KMS-11 (cell line): Measurements from ENCODE around the gene ANO6.
"Not testable (repeated sequence)": the region's sequence is repeated elsewhere in the genome, so short reads cannot be mapped to it uniquely, and the experiment has no call there.

Source experiments
- H2AFZ ChIP-seq: fragments of 200-600 bp; sonication (generic); 2 replicates; pipeline ENCODE4 v1.6.1; 2016; ENCODE audit warnings: antibody characterized with exemption, mixed run types, low read depth
- H3K27ac ChIP-seq: fragments of 200-600 bp; sonication (generic); 2 replicates; pipeline ENCODE4 v1.6.1; 2016; ENCODE audit warnings: mild to moderate bottlenecking, mixed run types
- H3K27me3 ChIP-seq: fragments of 200-600 bp; sonication (generic); 2 replicates; pipeline ENCODE4 v1.6.1; 2017; ENCODE audit warnings: mild to moderate bottlenecking, low read depth, mixed run types, moderate library complexity; ENCODE audit not compliant: insufficient read depth
- H3K36me3 ChIP-seq: fragments of 200-600 bp; sonication (generic); 2 replicates; pipeline ENCODE4 v1.6.1; 2017; ENCODE audit warnings: mild to moderate bottlenecking, mixed run types; ENCODE audit not compliant: insufficient read depth
- H3K4me1 ChIP-seq: fragments of 200-600 bp; sonication (generic); 2 replicates; pipeline ENCODE4 v1.6.1; 2016; ENCODE audit warnings: mild to moderate bottlenecking, low read depth, mixed run types; ENCODE audit not compliant: poor library complexity, severe bottlenecking
- H3K4me2 ChIP-seq: fragments of 200-600 bp; sonication (generic); 2 replicates; pipeline ENCODE4 v1.7.0; 2016; ENCODE audit warnings: mild to moderate bottlenecking, mixed run types
- H3K4me3 ChIP-seq: fragments of 200-600 bp; sonication (generic); IDR thresholded peaks from 2 replicates; pipeline ENCODE4 v1.6.1; 2017; ENCODE audit warnings: low read depth, low read length, mixed read lengths; ENCODE audit not compliant: insufficient read depth
- H3K79me2 ChIP-seq: fragments of 200-600 bp; sonication (generic); 2 replicates; pipeline ENCODE4 v1.6.1; 2016; ENCODE audit warnings: low read depth, mixed run types; ENCODE audit not compliant: insufficient read depth
- H3K9ac ChIP-seq: fragments of 200-600 bp; sonication (generic); 2 replicates; pipeline ENCODE4 v1.6.1; 2016; ENCODE audit warnings: mild to moderate bottlenecking, mixed run types
- H4K20me1 ChIP-seq: fragments of 200-600 bp; sonication (generic); 2 replicates; pipeline ENCODE4 v1.6.1; 2016; ENCODE audit warnings: mild to moderate bottlenecking, mixed run types; ENCODE audit not compliant: insufficient read depth
- TF ChIP-seq, protein P1 (sequence below): fragments of 200-600 bp; sonication (generic); conservative IDR thresholded peaks from 2 replicates; pipeline ENCODE4 v1.6.1; 2017; ENCODE audit warnings: low read depth, mild to moderate bottlenecking, antibody characterized with exemption, low read length, moderate library complexity, mixed read lengths

The ANO6 gene

DNA sequence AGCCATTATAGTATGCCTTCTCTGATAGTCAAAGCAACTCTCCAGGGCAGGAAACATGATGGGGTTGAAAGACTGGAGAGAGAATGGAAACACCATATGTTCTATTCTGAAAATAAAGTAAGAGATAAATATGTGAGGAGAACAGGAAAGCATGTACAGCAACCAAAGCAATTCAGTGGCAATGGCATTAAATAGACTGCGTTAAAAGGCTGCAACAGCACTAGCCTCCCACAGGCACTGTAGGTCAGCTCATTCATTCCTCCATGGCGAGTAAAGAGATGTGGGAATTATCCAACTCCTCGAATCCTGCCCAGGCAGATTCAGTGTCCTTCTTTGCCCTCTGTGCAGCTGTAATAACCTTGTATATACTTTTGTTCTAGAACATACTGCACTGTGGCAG lies 43.8 kb downstream of the ANO6 start:
- H4K20me1 ChIP-seq, result no peaks in the 10 kb centered on the region
- H3K79me2 ChIP-seq, result peaks cover 11% of the 10 kb centered on the region; the same call in 1 of the 2 replicates
- TF ChIP-seq, protein P1, sequence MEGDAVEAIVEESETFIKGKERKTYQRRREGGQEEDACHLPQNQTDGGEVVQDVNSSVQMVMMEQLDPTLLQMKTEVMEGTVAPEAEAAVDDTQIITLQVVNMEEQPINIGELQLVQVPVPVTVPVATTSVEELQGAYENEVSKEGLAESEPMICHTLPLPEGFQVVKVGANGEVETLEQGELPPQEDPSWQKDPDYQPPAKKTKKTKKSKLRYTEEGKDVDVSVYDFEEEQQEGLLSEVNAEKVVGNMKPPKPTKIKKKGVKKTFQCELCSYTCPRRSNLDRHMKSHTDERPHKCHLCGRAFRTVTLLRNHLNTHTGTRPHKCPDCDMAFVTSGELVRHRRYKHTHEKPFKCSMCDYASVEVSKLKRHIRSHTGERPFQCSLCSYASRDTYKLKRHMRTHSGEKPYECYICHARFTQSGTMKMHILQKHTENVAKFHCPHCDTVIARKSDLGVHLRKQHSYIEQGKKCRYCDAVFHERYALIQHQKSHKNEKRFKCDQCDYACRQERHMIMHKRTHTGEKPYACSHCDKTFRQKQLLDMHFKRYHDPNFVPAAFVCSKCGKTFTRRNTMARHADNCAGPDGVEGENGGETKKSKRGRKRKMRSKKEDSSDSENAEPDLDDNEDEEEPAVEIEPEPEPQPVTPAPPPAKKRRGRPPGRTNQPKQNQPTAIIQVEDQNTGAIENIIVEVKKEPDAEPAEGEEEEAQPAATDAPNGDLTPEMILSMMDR, result no peak
- H3K36me3 ChIP-seq, result no peaks in the 10 kb centered on the region
- no peak overlapping the region for H2AFZ ChIP-seq
- no peaks in the 10 kb centered on the region for H3K27me3 ChIP-seq
- H3K4me1 ChIP-seq, result peaks cover 28% of the 10 kb centered on the region
- H3K4me2 ChIP-seq, result peak overlapping the region; percentile 18; the same call in 1 of the 2 replicates
- H3K4me3 ChIP-seq, result no peak overlapping the region
- H3K27ac ChIP-seq, result no peak overlapping the region
- H3K9ac ChIP-seq, result no peak overlapping the region

DNA sequence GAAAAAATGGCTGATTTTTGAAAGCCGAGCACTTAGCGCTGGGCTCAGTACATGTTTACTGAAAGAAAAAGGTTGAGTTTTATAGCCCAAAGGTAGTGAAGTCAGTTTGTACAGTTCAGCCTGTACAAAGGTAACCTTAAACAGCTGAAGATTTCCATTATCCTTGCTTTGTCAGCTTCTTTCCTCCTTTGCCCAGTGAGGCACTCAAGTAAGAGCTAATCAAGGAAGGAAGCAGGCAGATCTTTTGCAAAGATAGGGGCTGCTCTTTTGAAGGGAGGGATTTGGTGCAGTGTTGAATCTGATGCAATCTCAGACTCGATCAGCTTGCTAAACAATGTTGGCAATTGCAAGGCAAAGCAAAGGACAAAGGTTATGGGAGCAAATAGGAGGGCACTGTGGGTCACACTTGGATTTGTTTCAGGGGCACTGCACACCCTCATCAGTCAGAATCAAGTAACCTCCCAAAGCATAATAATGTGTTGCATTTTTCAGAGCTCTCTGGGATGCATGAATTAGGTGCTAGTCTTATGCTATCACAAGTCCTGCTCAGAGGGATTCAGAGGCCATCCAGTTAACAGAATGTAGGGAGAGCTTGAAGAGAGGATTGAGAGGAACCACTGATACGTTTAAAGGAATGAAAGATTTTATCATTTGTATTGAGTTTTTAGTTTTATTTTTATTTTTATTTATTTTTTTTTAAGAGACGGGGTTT lies 44.4 kb downstream of the ANO6 start:
- H3K79me2 ChIP-seq, result peaks cover 8% of the 10 kb centered on the region; the same call in 1 of the 2 replicates
- H3K27ac ChIP-seq, result no peak overlapping the region
- no peak overlapping the region for H3K9ac ChIP-seq
- no peak overlapping the region for H2AFZ ChIP-seq
- H4K20me1 ChIP-seq, result no peaks in the 10 kb centered on the region
- H3K36me3 ChIP-seq, result no peaks in the 10 kb centered on the region
- H3K4me3 ChIP-seq, result no peak overlapping the region
- TF ChIP-seq, protein P1, result no peak
- peaks cover 28% of the 10 kb centered on the region for H3K4me1 ChIP-seq
- H3K4me2 ChIP-seq, result peak overlapping the region; percentile 18; the same call in 1 of the 2 replicates
- no peaks in the 10 kb centered on the region for H3K27me3 ChIP-seq

DNA sequence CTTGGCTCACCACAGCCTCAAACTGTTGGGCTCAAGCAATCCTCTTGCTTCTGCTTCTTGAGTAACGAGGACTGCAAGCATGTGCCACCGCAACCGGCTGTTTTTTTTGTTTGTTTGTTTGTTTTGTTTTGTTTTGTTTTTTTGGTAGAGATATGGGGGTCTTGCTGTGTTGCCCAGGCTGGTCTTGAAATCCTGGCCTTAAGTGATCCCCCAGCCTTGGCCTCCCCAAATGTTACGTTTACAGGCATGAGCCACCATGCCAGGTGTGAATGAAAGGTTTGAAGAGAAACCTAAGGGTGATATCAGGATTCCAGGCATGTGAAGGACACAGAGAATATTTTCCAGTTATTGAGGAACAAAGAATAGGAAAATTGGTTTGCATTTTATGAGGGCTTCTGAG lies 45.0 kb downstream of the ANO6 start:
- no peak overlapping the region for H2AFZ ChIP-seq
- H4K20me1 ChIP-seq, result no peaks in the 10 kb centered on the region
- peaks cover 28% of the 10 kb centered on the region for H3K4me1 ChIP-seq
- H3K79me2 ChIP-seq, result peaks cover 7% of the 10 kb centered on the region; the same call in 1 of the 2 replicates
- H3K27ac ChIP-seq, result no peak overlapping the region
- TF ChIP-seq, protein P1, result no peak
- H3K27me3 ChIP-seq, result no peaks in the 10 kb centered on the region
- H3K4me2 ChIP-seq, result no peak overlapping the region
- H3K9ac ChIP-seq, result no peak overlapping the region
- no peaks in the 10 kb centered on the region for H3K36me3 ChIP-seq
- no peak overlapping the region for H3K4me3 ChIP-seq

DNA sequence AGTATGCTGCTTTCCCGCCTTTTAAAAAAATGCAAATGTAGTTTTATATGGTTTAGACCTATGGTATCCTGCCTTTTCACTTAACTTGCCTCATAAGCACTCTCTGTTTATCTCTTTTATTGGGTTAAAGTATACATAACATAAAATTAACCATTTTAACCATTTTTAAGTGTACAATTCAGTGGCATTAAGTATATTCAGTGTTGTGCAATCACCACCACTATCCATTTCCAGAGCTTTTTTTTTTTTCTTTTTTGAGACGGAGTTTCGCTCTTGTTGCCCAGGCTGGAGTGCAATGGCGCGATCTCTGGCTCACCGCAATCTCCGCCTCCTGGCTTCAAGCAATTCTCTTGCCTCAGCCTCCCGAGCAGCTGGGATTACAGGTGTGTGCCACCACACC lies 46.3 kb downstream of the ANO6 start:
- not testable (repeated sequence) for H3K4me3 ChIP-seq, H3K4me2 ChIP-seq, H3K79me2 ChIP-seq, H3K27ac ChIP-seq, H2AFZ ChIP-seq, H3K9ac ChIP-seq, H3K36me3 ChIP-seq, H4K20me1 ChIP-seq, H3K27me3 ChIP-seq
- H3K4me1 ChIP-seq, result peaks cover 15% of the 10 kb centered on the region

DNA sequence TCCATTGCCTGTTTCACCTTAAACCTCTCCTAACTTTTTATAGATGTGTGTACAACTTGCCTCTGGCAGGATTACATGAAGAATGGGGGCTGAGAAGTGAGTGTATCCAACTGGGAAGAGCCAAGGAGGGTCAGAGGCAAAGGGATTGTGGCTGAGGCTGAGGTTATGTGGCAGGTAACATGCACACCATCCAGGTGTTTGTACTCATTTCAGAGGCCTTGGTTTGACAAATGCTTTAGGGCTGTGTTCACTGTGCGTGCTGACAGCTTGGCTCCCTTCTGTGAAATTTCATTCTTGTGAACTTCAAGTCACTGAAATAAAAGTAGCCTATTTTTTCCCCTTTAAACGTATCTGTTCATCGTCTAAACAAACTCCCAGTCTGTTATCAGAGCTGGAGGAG lies 47.7 kb downstream of the ANO6 start:
- no peak overlapping the region for H3K27ac ChIP-seq
- no peaks in the 10 kb centered on the region for H3K79me2 ChIP-seq

More for the DNA sequence above, 47.7 kb downstream of the ANO6 start:
- H3K27me3 ChIP-seq, result no peaks in the 10 kb centered on the region
- TF ChIP-seq, protein P1, result no peak
- no peaks in the 10 kb centered on the region for H3K36me3 ChIP-seq
- no peaks in the 10 kb centered on the region for H4K20me1 ChIP-seq
- no peak overlapping the region for H3K4me3 ChIP-seq
- no peak overlapping the region for H3K9ac ChIP-seq
- H3K4me1 ChIP-seq, result peaks cover 16% of the 10 kb centered on the region
- H2AFZ ChIP-seq, result no peak overlapping the region
- H3K4me2 ChIP-seq, result no peak overlapping the region
